Measurements from ENCODE around the gene SLC9A4. TPM values are rescaled to one million over a fixed set of nuclear protein-coding genes. Genes with fewer than 3 reads are reported as not detected.

SLC9A4 gene
- polyA plus RNA-seq, 1 donor from 2014 or later, result 0.15 TPM

GRCh38 chr2:102520009-102520408 lies 47.0 kb downstream of the SLC9A4 start:
- no peaks in the 10 kb centered on the region for H3F3A ChIP-seq (ENCODE audit: insufficient read depth, low read length, poor library complexity, severe bottlenecking)
- no peak overlapping the region for H3K4me3 ChIP-seq (ENCODE audit: low read length)
- H3K4me2 ChIP-seq (ENCODE audit: low read length), result no peak overlapping the region
- H3K27ac ChIP-seq (ENCODE audit: low read length), result no peak overlapping the region
- H3K9ac ChIP-seq (ENCODE audit: low read length), result no peak overlapping the region
- no peaks in the 10 kb centered on the region for H3K79me2 ChIP-seq (replicated peaks; ENCODE audit: insufficient read depth, low read length)
- no peaks in the 10 kb centered on the region for H3K9me3 ChIP-seq (ENCODE audit: low read length)
- H3K9me2 ChIP-seq (ENCODE audit: insufficient read depth, low read length), result no peaks in the 10 kb centered on the region
- H2AFZ ChIP-seq (ENCODE audit: low read depth, low read length), result no peak overlapping the region
- no peaks in the 10 kb centered on the region for H4K20me1 ChIP-seq (ENCODE audit: insufficient read depth)
- no peaks in the 10 kb centered on the region for H3K27me3 ChIP-seq (ENCODE audit: insufficient read depth, low read depth, low read length)
- no peak for TF ChIP-seq CTCF (IDR thresholded peaks at IDR 0.05; ENCODE audit: poor library complexity, severe bottlenecking)
- TF ChIP-seq, protein P1, sequence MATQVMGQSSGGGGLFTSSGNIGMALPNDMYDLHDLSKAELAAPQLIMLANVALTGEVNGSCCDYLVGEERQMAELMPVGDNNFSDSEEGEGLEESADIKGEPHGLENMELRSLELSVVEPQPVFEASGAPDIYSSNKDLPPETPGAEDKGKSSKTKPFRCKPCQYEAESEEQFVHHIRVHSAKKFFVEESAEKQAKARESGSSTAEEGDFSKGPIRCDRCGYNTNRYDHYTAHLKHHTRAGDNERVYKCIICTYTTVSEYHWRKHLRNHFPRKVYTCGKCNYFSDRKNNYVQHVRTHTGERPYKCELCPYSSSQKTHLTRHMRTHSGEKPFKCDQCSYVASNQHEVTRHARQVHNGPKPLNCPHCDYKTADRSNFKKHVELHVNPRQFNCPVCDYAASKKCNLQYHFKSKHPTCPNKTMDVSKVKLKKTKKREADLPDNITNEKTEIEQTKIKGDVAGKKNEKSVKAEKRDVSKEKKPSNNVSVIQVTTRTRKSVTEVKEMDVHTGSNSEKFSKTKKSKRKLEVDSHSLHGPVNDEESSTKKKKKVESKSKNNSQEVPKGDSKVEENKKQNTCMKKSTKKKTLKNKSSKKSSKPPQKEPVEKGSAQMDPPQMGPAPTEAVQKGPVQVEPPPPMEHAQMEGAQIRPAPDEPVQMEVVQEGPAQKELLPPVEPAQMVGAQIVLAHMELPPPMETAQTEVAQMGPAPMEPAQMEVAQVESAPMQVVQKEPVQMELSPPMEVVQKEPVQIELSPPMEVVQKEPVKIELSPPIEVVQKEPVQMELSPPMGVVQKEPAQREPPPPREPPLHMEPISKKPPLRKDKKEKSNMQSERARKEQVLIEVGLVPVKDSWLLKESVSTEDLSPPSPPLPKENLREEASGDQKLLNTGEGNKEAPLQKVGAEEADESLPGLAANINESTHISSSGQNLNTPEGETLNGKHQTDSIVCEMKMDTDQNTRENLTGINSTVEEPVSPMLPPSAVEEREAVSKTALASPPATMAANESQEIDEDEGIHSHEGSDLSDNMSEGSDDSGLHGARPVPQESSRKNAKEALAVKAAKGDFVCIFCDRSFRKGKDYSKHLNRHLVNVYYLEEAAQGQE (IDR thresholded peaks at IDR 0.05; ENCODE audit: borderline replicate concordance), result no peak
- no peak for TF ChIP-seq EZH2 (IDR thresholded peaks at IDR 0.05; ENCODE audit: borderline replicate concordance, insufficient read depth, low read length, poor library complexity, severe bottlenecking)
- no peak for TF ChIP-seq EP300 (conservative IDR thresholded peaks at IDR 0.05; ENCODE audit: poor library complexity, severe bottlenecking)
- no peak for TF ChIP-seq POLR2AphosphoS5 (IDR thresholded peaks at IDR 0.05)
- no peak for TF ChIP-seq MXI1 (conservative IDR thresholded peaks at IDR 0.05; ENCODE audit: poor library complexity, severe bottlenecking)
- TF ChIP-seq RAD21 (conservative IDR thresholded peaks at IDR 0.05), result no peak
- TF ChIP-seq TAF1 (IDR thresholded peaks at IDR 0.05; ENCODE audit: low read depth), result no peak
- TF ChIP-seq SMC3 (conservative IDR thresholded peaks at IDR 0.05; ENCODE audit: poor library complexity), result no peak
- H3K36me3 ChIP-seq (ENCODE audit: insufficient read depth, low read length), result no peaks in the 10 kb centered on the region

- H3K79me2 ChIP-seq (replicated peaks; ENCODE audit: insufficient read depth, low read length), result no peaks in the 10 kb centered on the region
- H2AFZ ChIP-seq (ENCODE audit: low read depth, low read length), result no peak overlapping the region
- H3K36me3 ChIP-seq (ENCODE audit: insufficient read depth, low read length), result no peaks in the 10 kb centered on the region
- no peak overlapping the region for H3K9ac ChIP-seq (ENCODE audit: low read length)
- H3K4me3 ChIP-seq (ENCODE audit: low read length), result no peak overlapping the region
- no peaks in the 10 kb centered on the region for H3K9me2 ChIP-seq (ENCODE audit: insufficient read depth, low read length)
- no peak overlapping the region for H3K4me2 ChIP-seq (ENCODE audit: low read length)
- TF ChIP-seq RAD21 (conservative IDR thresholded peaks at IDR 0.05) (no peak), POLR2AphosphoS5 (IDR thresholded peaks at IDR 0.05) (no peak)
- no peaks in the 10 kb centered on the region for H3K9me3 ChIP-seq (ENCODE audit: low read length)
- H3F3A ChIP-seq (ENCODE audit: insufficient read depth, low read length, poor library complexity, severe bottlenecking), result no peaks in the 10 kb centered on the region
- H4K20me1 ChIP-seq (ENCODE audit: insufficient read depth), result no peaks in the 10 kb centered on the region
- H3K27me3 ChIP-seq (ENCODE audit: insufficient read depth, low read depth, low read length), result no peaks in the 10 kb centered on the region
- no peak overlapping the region for H3K27ac ChIP-seq (ENCODE audit: low read length)
These were observed 47.8 kb downstream of the SLC9A4 start for GRCh38 chr2:102520801-102521200.

DNA sequence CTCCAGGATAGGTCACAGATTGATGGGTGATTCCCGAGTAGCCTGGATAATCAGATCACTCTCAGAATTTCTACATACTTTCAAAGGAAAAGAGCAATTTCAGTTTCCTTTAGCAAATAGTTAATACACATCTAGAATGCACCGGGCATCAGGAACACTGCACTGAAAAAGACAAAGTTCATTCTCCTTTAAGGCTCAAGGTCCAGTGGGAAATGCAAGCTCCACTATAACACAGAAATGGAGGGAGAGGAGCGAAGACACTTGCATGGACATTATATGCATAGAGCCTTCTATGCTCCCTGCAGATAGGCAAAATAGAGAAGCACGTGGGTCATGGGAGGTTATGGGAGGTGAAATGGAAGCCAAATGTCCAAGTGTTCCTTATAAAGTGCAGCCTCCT lies 49.1 kb downstream of the SLC9A4 start:
- no peaks in the 10 kb centered on the region for H3F3A ChIP-seq (ENCODE audit: insufficient read depth, low read length, poor library complexity, severe bottlenecking)
- no peaks in the 10 kb centered on the region for H3K79me2 ChIP-seq (replicated peaks; ENCODE audit: insufficient read depth, low read length)
- no peaks in the 10 kb centered on the region for H3K9me2 ChIP-seq (ENCODE audit: insufficient read depth, low read length)
- no peak for TF ChIP-seq CTCF (IDR thresholded peaks at IDR 0.05; ENCODE audit: poor library complexity, severe bottlenecking)
- no peak for TF ChIP-seq TAF1 (IDR thresholded peaks at IDR 0.05; ENCODE audit: low read depth)
- no peak for TF ChIP-seq MXI1 (conservative IDR thresholded peaks at IDR 0.05; ENCODE audit: poor library complexity, severe bottlenecking)
- TF ChIP-seq EZH2 (IDR thresholded peaks at IDR 0.05; ENCODE audit: borderline replicate concordance, insufficient read depth, low read length, poor library complexity, severe bottlenecking), result no peak
- TF ChIP-seq SMC3 (conservative IDR thresholded peaks at IDR 0.05; ENCODE audit: poor library complexity), result no peak
- TF ChIP-seq POLR2AphosphoS5 (IDR thresholded peaks at IDR 0.05), result no peak
- no peaks in the 10 kb centered on the region for H3K36me3 ChIP-seq (ENCODE audit: insufficient read depth, low read length)
- H4K20me1 ChIP-seq (ENCODE audit: insufficient read depth), result no peaks in the 10 kb centered on the region
- no peak overlapping the region for H3K9ac ChIP-seq (ENCODE audit: low read length)
- H3K27me3 ChIP-seq (ENCODE audit: insufficient read depth, low read depth, low read length), result no peaks in the 10 kb centered on the region
- no peak overlapping the region for H2AFZ ChIP-seq (ENCODE audit: low read depth, low read length)
- H3K4me2 ChIP-seq (ENCODE audit: low read length), result no peak overlapping the region
- H3K27ac ChIP-seq (ENCODE audit: low read length), result no peak overlapping the region
- H3K4me3 ChIP-seq (ENCODE audit: low read length), result no peak overlapping the region
- H3K9me3 ChIP-seq (ENCODE audit: low read length), result no peaks in the 10 kb centered on the region
